ENCODE measurements around the gene DHRS3. TPM values are rescaled to one million over a fixed set of nuclear protein-coding genes. Genes with fewer than 3 reads are reported as not detected.
A peak's percentile ranks its signal among the peaks of the same experiment; 100 is the strongest.

DHRS3 gene
- total and polyA plus RNA-seq, 2 of the 13 experiments (the other 11 are each of a cell fraction or from before 2014, with no cell fraction given), result 48.5 to 90.5 TPM

DNA sequence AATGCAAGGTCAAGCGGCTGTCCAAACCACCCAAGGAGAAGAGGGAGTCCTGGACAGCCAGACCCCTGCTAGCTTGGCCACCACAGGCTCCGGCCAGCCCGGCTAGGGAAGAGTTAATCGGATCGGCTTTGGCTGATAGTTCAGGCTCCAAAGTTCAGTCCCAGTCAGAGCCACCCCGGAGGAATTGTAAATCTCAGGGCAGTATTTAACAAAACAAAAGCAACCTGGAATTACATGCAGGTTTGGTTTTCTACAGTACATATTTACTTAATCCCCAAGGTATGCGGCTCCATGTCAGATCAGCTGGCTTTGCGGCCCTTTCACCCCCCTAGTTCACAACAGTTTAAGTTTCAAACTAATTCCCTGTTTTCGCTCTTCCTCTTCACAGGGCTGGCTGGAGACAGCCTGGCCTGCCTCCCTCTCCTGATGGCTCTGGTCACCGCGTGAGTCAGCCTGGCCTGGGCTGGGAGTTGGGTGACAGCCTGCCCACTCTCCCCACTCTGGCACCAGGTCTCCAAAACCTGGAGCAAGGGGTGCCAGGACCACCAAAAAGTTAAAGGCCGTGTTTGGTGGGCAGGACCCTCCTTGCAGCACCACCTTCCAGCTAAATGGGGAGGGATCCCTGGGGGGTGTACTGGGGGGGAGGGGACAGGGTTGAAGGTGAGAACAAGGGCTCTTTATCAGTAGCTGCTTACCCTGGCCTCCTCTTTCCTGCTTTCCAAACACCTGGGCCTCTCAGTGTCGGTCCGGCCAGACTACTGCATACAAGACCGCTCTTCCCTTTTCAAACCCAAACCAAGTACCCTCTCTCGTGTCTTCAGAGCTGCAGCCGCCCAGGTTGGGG, 1.9 kb downstream of the DHRS3 start:
- H3K4me1 ChIP-seq (ENCODE audit: insufficient read depth, low read length), result peaks cover 59% of the 10 kb centered on the region
- intact Hi-C loops (cut with micrococcal nuclease; ENCODE audit: unreplicated experiment) (loop anchor here (1.0 to 5.0 kb wide), 2 partner anchors 12 to 139 kb away; no protein-coding TSS in a partner anchor), in situ Hi-C loops (cut with HindIII; ENCODE audit: extremely low pct_ligation_motif_present, low pct_unique_long_range_greater_than_20kb) (loop anchor here (5.0 kb wide), 2 partner anchors 64 to 89 kb away; no protein-coding TSS in a partner anchor)
- DNase-seq (ENCODE audit: low spot score), result peak; percentile 97
- H4K20me1 ChIP-seq (ENCODE audit: insufficient read depth, low read length), result peaks cover 21% of the 10 kb centered on the region
- H3K9me3 ChIP-seq (ENCODE audit: low read length), result no peaks in the 10 kb centered on the region
- CTCF ChIA-PET (ENCODE audit: low intra/inter-chr PET ratio, low total read pairs), result no interaction called here
- FAIRE-seq, result peak; percentile 89
- H2AFZ ChIP-seq (ENCODE audit: low read length), result no peak overlapping the region
- H3K79me2 ChIP-seq (ENCODE audit: insufficient read depth, low read length), result peaks cover 62% of the 10 kb centered on the region
- BruUV-seq (replicated peaks), result no TSS peak
- H3K4me3 ChIP-seq (replicated peaks in 1 of 3; ENCODE audit: insufficient read depth in 1 of 3, low read depth in 2 of 3, low read length in 3 of 3), result peak overlapping the region; percentile 91 to 97 (median 94)
- peaks cover 0 to 3% of the 10 kb centered on the region in 2 experiments; a peak in 1 of 5 replicates for H3K27me3 ChIP-seq (ENCODE audit: control insufficient read depth in 1 of 2, insufficient read depth in 2 of 2, low read length in 2 of 2)
- peak overlapping the region; percentile 94 for H3K27ac ChIP-seq (ENCODE audit: extremely low read length, insufficient read depth, low read length)
- POLR2A ChIA-PET, result interaction anchor here (0.7 to 10.1 kb wide), 29 partner anchors 10 to 1348 kb away, joined by 3 to 357 read pairs (median 6); no protein-coding TSS in a partner anchor
- WGBS (ENCODE audit: low lambda C conversion rate), result 0% methylated on average over 17 of the region's 17 CpGs
- peak; percentile 67 for ATAC-seq
- H3K9ac ChIP-seq (ENCODE audit: insufficient read depth, low read depth, low read length), result peak overlapping the region; percentile 97
- peaks cover 10 to 25% of the 10 kb centered on the region in 2 experiments; a peak in 4 of 5 replicates for H3K36me3 ChIP-seq (replicated peaks in 1 of 2; ENCODE audit: control insufficient read depth in 1 of 2, insufficient read depth in 2 of 2, low read length in 2 of 2)
- H3K4me2 ChIP-seq (ENCODE audit: low read depth, low read length), result peak overlapping the region; percentile 87
- peak; percentile 91 for TF ChIP-seq TBX2 (CRISPR knock-in tag; IDR thresholded peaks at IDR 0.05; ENCODE audit: borderline replicate concordance)
- TF ChIP-seq ZSCAN5A (CRISPR knock-in tag; IDR thresholded peaks at IDR 0.05; ENCODE audit: borderline replicate concordance), result peak; percentile 84; the same call in 1 of the 2 replicates
- TF ChIP-seq ZNF770 (CRISPR knock-in tag; IDR thresholded peaks at IDR 0.05), result peak; percentile 57
- no peak; the same call in 1 of the 2 replicates for TF ChIP-seq ZNF326 (CRISPR knock-in tag; IDR thresholded peaks at IDR 0.05; ENCODE audit: borderline replicate concordance)
- 0 out of 2 replicates have a peak, but pooled peaks have one; percentile 50 for TF ChIP-seq NKX3-1 (CRISPR knock-in tag; IDR thresholded peaks at IDR 0.05)
- 0 out of 2 replicates have a peak, but pooled peaks have one; percentile 33 for TF ChIP-seq SNAI1 (CRISPR knock-in tag; IDR thresholded peaks at IDR 0.05; ENCODE audit: borderline replicate concordance)
- no peak for TF ChIP-seq TCF12 (IDR thresholded peaks at IDR 0.05)
- peak; percentile 89; the same call in 1 of the 2 replicates for TF ChIP-seq TCF12 (CRISPR knock-in tag; IDR thresholded peaks at IDR 0.05)
- TF ChIP-seq TCF7 (IDR thresholded peaks at IDR 0.05; ENCODE audit: low read depth), result peak; percentile 79
- TF ChIP-seq PPARG (CRISPR knock-in tag; conservative IDR thresholded peaks at IDR 0.05), result peak; percentile 74; the same call in 1 of the 2 replicates
- TF ChIP-seq KLF6 (CRISPR knock-in tag; IDR thresholded peaks at IDR 0.05), result peak; percentile 21; the same call in 1 of the 2 replicates
- TF ChIP-seq NR2C2 (CRISPR knock-in tag; IDR thresholded peaks at IDR 0.05; ENCODE audit: borderline replicate concordance), result 0 out of 2 replicates have a peak, but pooled peaks have one; percentile 30
- peak; percentile 94 for TF ChIP-seq POLR2G (IDR thresholded peaks at IDR 0.05; ENCODE audit: low read depth, low read length)
- no peak for TF ChIP-seq CREB1 (IDR thresholded peaks at IDR 0.05)
- TF ChIP-seq CREB1 (CRISPR knock-in tag; IDR thresholded peaks at IDR 0.05), result peak; percentile 81
- TF ChIP-seq, protein P1, sequence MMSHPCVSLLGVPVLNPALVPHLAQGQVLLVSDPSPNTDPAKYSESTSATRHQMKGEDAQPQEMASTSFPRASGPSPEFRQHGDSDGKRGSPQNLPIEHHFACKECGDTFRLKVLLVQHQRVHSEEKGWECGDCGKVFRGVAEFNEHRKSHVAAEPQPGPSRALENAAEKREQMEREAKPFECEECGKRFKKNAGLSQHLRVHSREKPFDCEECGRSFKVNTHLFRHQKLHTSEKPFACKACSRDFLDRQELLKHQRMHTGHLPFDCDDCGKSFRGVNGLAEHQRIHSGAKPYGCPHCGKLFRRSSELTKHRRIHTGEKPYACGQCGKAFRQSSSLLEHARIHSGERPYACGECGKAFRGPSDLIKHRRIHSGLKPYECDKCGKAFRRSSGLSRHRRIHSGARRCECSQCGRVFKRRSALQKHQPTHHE (CRISPR knock-in tag; IDR thresholded peaks at IDR 0.05; ENCODE audit: borderline replicate concordance), result peak; percentile 87; the same call in 1 of the 2 replicates
